Effector memory CD4-positive, alpha-beta T cell (primary cell): ENCODE measurements around the gene DTNBP1.

ENCODE experiments used
- DNase-seq, 3 donors: peaks; one replicate each; pipeline ENCODE4 v3.0.0-alpha.2; 2020
- H3K27ac ChIP-seq: 2 replicates; pipeline ENCODE4 v1.7.0; 2013; ENCODE audit warnings: mild to moderate bottlenecking, low read length, moderate library complexity; ENCODE audit not compliant: insufficient read depth, poor library complexity, severe bottlenecking
- H3K27me3 ChIP-seq: replicated peaks from 2 replicates; pipeline ENCODE4 v1.7.0; 2013; ENCODE audit warnings: mild to moderate bottlenecking, low read length; ENCODE audit not compliant: insufficient read depth, control insufficient read depth, poor library complexity, severe bottlenecking
- H3K36me3 ChIP-seq: 2 replicates; pipeline ENCODE4 v1.7.0; 2013; ENCODE audit warnings: mild to moderate bottlenecking, low read length, moderate library complexity; ENCODE audit not compliant: control insufficient read depth, insufficient read depth
- H3K4me1 ChIP-seq: 2 replicates; pipeline ENCODE4 v1.7.0; 2013; ENCODE audit warnings: low read length, mild to moderate bottlenecking; ENCODE audit not compliant: control insufficient read depth, insufficient read depth, poor library complexity, severe bottlenecking
- H3K4me3 ChIP-seq: 2 replicates; pipeline ENCODE4 v1.7.0; 2013; ENCODE audit warnings: low read length, low read depth, mild to moderate bottlenecking; ENCODE audit not compliant: insufficient read depth, poor library complexity, severe bottlenecking
- H3K9me3 ChIP-seq: 2 replicates; pipeline ENCODE4 v1.7.0; 2013; ENCODE audit warnings: mild to moderate bottlenecking, low read length, moderate library complexity; ENCODE audit not compliant: control insufficient read depth

The DTNBP1 gene

GRCh38 chr6:15627821-15628220 lies 35.0 kb downstream of the DTNBP1 start:
- Histone ChIP-seq H3K36me3 (no peaks in the 10 kb centered on the region), H3K27me3 (no peaks in the 10 kb centered on the region), H3K4me1 (no peaks in the 10 kb centered on the region), H3K27ac (no peak overlapping the region), H3K4me3 (no peak overlapping the region), H3K9me3 (no peaks in the 10 kb centered on the region)
- DNase-seq, result no peak

GRCh38 chr6:15626878-15627674 lies 35.8 kb downstream of the DTNBP1 start:
- DNase-seq, result no peak
- no peaks in the 10 kb centered on the region for H3K9me3 ChIP-seq
- no peaks in the 10 kb centered on the region for H3K36me3 ChIP-seq
- H3K4me3 ChIP-seq, result no peak overlapping the region
- H3K4me1 ChIP-seq, result no peaks in the 10 kb centered on the region
- no peak overlapping the region for H3K27ac ChIP-seq
- no peaks in the 10 kb centered on the region for H3K27me3 ChIP-seq

- no peaks in the 10 kb centered on the region for H3K9me3 ChIP-seq
- H3K4me1 ChIP-seq, result no peaks in the 10 kb centered on the region
- no peak for DNase-seq
- H3K36me3 ChIP-seq, result no peaks in the 10 kb centered on the region
- no peaks in the 10 kb centered on the region for H3K27me3 ChIP-seq
- no peak overlapping the region for H3K4me3 ChIP-seq
- no peak overlapping the region for H3K27ac ChIP-seq
These were observed 36.7 kb downstream of the DTNBP1 start for GRCh38 chr6:15626160-15626559.

GRCh38 chr6:15623276-15624116 lies 39.3 kb downstream of the DTNBP1 start:
- Histone ChIP-seq H3K27me3 (no peaks in the 10 kb centered on the region), H3K4me1 (no peaks in the 10 kb centered on the region), H3K4me3 (no peak overlapping the region), H3K27ac (no peak overlapping the region), H3K36me3 (no peaks in the 10 kb centered on the region), H3K9me3 (no peaks in the 10 kb centered on the region)
- no peak for DNase-seq

- Histone ChIP-seq H3K27me3 (no peaks in the 10 kb centered on the region), H3K36me3 (no peaks in the 10 kb centered on the region), H3K27ac (no peak overlapping the region), H3K9me3 (no peaks in the 10 kb centered on the region), H3K4me1 (no peaks in the 10 kb centered on the region), H3K4me3 (no peak overlapping the region)
- no peak for DNase-seq
These were observed 40.6 kb downstream of the DTNBP1 start for GRCh38 chr6:15622045-15622740.

GRCh38 chr6:15621203-15622044 lies 41.4 kb downstream of the DTNBP1 start:
- H3K27ac ChIP-seq, result no peak overlapping the region
- H3K4me3 ChIP-seq, result no peak overlapping the region
- no peaks in the 10 kb centered on the region for H3K4me1 ChIP-seq
- no peak for DNase-seq
- no peaks in the 10 kb centered on the region for H3K27me3 ChIP-seq
- H3K36me3 ChIP-seq, result no peaks in the 10 kb centered on the region
- H3K9me3 ChIP-seq, result no peaks in the 10 kb centered on the region

GRCh38 chr6:15620611-15621010 lies 42.2 kb downstream of the DTNBP1 start:
- no peaks in the 10 kb centered on the region for H3K36me3 ChIP-seq
- H3K4me1 ChIP-seq, result no peaks in the 10 kb centered on the region
- no peaks in the 10 kb centered on the region for H3K27me3 ChIP-seq
- no peak for DNase-seq
- no peak overlapping the region for H3K27ac ChIP-seq
- no peaks in the 10 kb centered on the region for H3K9me3 ChIP-seq
- H3K4me3 ChIP-seq, result no peak overlapping the region

- no peaks in the 10 kb centered on the region for H3K27me3 ChIP-seq
- H3K9me3 ChIP-seq, result no peaks in the 10 kb centered on the region
- no peak for DNase-seq
- no peak overlapping the region for H3K4me3 ChIP-seq
- peaks cover 8% of the 10 kb centered on the region for H3K36me3 ChIP-seq
- H3K4me1 ChIP-seq, result no peaks in the 10 kb centered on the region
- no peak overlapping the region for H3K27ac ChIP-seq
These were observed 43.5 kb downstream of the DTNBP1 start for GRCh38 chr6:15619330-15619729.

- no peak overlapping the region for H3K27ac ChIP-seq
These were observed 44.1 kb downstream of the DTNBP1 start for GRCh38 chr6:15618685-15619084.

More at GRCh38 chr6:15618685-15619084, 44.1 kb downstream of the DTNBP1 start:
- Histone ChIP-seq H3K9me3 (no peaks in the 10 kb centered on the region), H3K4me1 (no peaks in the 10 kb centered on the region), H3K27me3 (no peaks in the 10 kb centered on the region), H3K4me3 (no peak overlapping the region), H3K36me3 (peaks cover 13% of the 10 kb centered on the region)
- DNase-seq, result no peak
